ENCODE results near the gene IL3. TPM values are rescaled to one million over a fixed set of nuclear protein-coding genes. Genes with fewer than 3 reads are reported as not detected.

Gene IL3
- total and polyA plus RNA-seq, 12 donors = not detected

GRCh38 chr5:132079619-132080018 is 19.2 kb downstream of the IL3 start:
- intact Hi-C loops (cut with DNase I) = no loop called here
- 66 to 99% methylated on average over 3 of the region's 3 CpGs for WGBS, 2 donors
- no peak for ATAC-seq
- H3K4me3 ChIP-seq = no peak overlapping the region
- no peak overlapping the region for H3K27ac ChIP-seq
- no peaks in the 10 kb centered on the region for H3K36me3 ChIP-seq
- no peaks in the 10 kb centered on the region for H3K27me3 ChIP-seq
- TF ChIP-seq CTCF (IDR thresholded peaks at IDR 0.05) = no peak
- peaks cover 0 to 6% (median 0%) of the 10 kb centered on the region in 9 donors for H3K4me1 ChIP-seq
- H3K9me3 ChIP-seq = no peaks in the 10 kb centered on the region
- DNase-seq = no peak

- no peak for TF ChIP-seq CTCF (IDR thresholded peaks at IDR 0.05)
- Histone ChIP-seq H3K36me3 (no peaks in the 10 kb centered on the region), H3K27ac (no peak overlapping the region), H3K4me3 (no peak overlapping the region), H3K9me3 (no peaks in the 10 kb centered on the region), H3K4me1 (peaks cover 0 to 9% (median 4%) of the 10 kb centered on the region in 9 donors), H3K27me3 (no peaks in the 10 kb centered on the region)
- ATAC-seq (no peak), DNase-seq (no peak)
- 93% methylated on average over 3 of the region's 3 CpGs for WGBS, 2 donors
- intact Hi-C loops (cut with DNase I) = no loop called here
These were observed 20.1 kb downstream of the IL3 start for GRCh38 chr5:132080595-132080994.

- Histone ChIP-seq H3K27me3 (no peaks in the 10 kb centered on the region), H3K27ac (no peak overlapping the region), H3K4me3 (no peak overlapping the region), H3K36me3 (no peaks in the 10 kb centered on the region), H3K9me3 (no peaks in the 10 kb centered on the region), H3K4me1 (peaks cover 0 to 17% (median 10%) of the 10 kb centered on the region in 9 donors)
- ATAC-seq (no peak), DNase-seq (no peak)
- 87 to 88% methylated on average over 3 of the region's 3 CpGs for WGBS, 2 donors
- TF ChIP-seq CTCF (IDR thresholded peaks at IDR 0.05) = no peak
- intact Hi-C loops (cut with DNase I) = no loop called here
These were observed 21.0 kb downstream of the IL3 start for GRCh38 chr5:132081458-132081857.

GRCh38 chr5:132082329-132083023 is 22.0 kb downstream of the IL3 start:
- WGBS, 2 donors = 92% methylated on average over 8 of the region's 8 CpGs
- no peaks in the 10 kb centered on the region for H3K36me3 ChIP-seq
- peaks cover 0 to 27% (median 19%) of the 10 kb centered on the region in 9 donors for H3K4me1 ChIP-seq
- no peak for DNase-seq
- intact Hi-C loops (cut with DNase I) = no loop called here
- H3K27me3 ChIP-seq = no peaks in the 10 kb centered on the region
- no peaks in the 10 kb centered on the region for H3K9me3 ChIP-seq
- TF ChIP-seq CTCF (IDR thresholded peaks at IDR 0.05) = no peak
- H3K27ac ChIP-seq = no peak overlapping the region
- H3K4me3 ChIP-seq = no peak overlapping the region
- no peak for ATAC-seq
